IMR-90 (cell line): ENCODE data around the gene BCL6. TPM values are rescaled to one million over a fixed set of nuclear protein-coding genes. Genes with fewer than 3 reads are reported as not detected.

ENCODE experiments used
- ATAC-seq: fragments of 200-7000 bp; cut with Tn5 transposase; 2 replicates; pipeline ENCODE4 v1.9.1; 2020; ENCODE audit warnings: low read depth, mild to moderate bottlenecking, moderate library complexity
- BruUV-seq: library from RNA; stranded (reverse); fragments of 400-500 nt; replicated peaks from 2 replicates; lab custom pipeline; 2021; lab: Mats Ljungman, UMichigan
- CTCF ChIA-PET: fragments of 300-600 bp; formaldehyde crosslinking; extraction: SDS; loops from one replicate; lab custom pipeline; 2021; ENCODE audit warnings: antibody characterized with exemption; lab: Yijun Ruan, JAX
- POLR2A ChIA-PET: fragments of 300-600 bp; sonication (Branson Sonifier 250); formaldehyde crosslinking; loops from one replicate; lab custom pipeline; 2022; ENCODE audit warnings: antibody characterized with exemption; ENCODE audit not compliant: unreplicated experiment; lab: Charles Lee
- DNase-seq: peaks from one replicate; pipeline ENCODE4 v3.0.0; 2013
- H2AFZ ChIP-seq: replicated peaks from 2 replicates; pipeline ENCODE3; 2013; ENCODE audit warnings: low read length, mild to moderate bottlenecking; ENCODE audit not compliant: poor library complexity
- H2AK5ac ChIP-seq: 2 replicates; pipeline ENCODE4 v1.6.1; 2013; ENCODE audit warnings: low read depth, low read length, inconsistent platforms
- H2AK9ac ChIP-seq: replicated peaks from 2 replicates; pipeline ENCODE3; 2013; ENCODE audit warnings: mild to moderate bottlenecking, low read depth, low read length, moderate library complexity; ENCODE audit not compliant: poor library complexity
- H2BK120ac ChIP-seq: 2 replicates; pipeline ENCODE4 v1.6.1; 2013; ENCODE audit warnings: low read depth, low read length, inconsistent platforms
- H2BK15ac ChIP-seq: 3 replicates; pipeline ENCODE4 v1.6.1; 2013; ENCODE audit warnings: low read depth, low read length, inconsistent platforms
- H2BK20ac ChIP-seq: 2 replicates; pipeline ENCODE4 v1.6.1; 2013; ENCODE audit warnings: low read depth, mild to moderate bottlenecking, inconsistent platforms, low read length, moderate library complexity
- H2BK5ac ChIP-seq: 2 replicates; pipeline ENCODE4 v1.6.1; 2013; ENCODE audit warnings: mild to moderate bottlenecking, low read depth, low read length, inconsistent platforms; ENCODE audit not compliant: poor library complexity, severe bottlenecking
- H3K14ac ChIP-seq: replicated peaks from 2 replicates; pipeline ENCODE4 v1.6.1; 2013; ENCODE audit warnings: low read depth, low read length, inconsistent platforms
- H3K18ac ChIP-seq: 2 replicates; pipeline ENCODE4 v1.6.1; 2013; ENCODE audit warnings: low read depth, low read length, control low read depth
- H3K23ac ChIP-seq: 2 replicates; pipeline ENCODE4 v1.6.1; 2013; ENCODE audit warnings: low read depth, low read length, inconsistent platforms
- H3K27ac ChIP-seq: 2 replicates; pipeline ENCODE4 v1.5.1; 2013; ENCODE audit warnings: mild to moderate bottlenecking, control low read depth, low read length; ENCODE audit not compliant: insufficient read depth
- H3K27me3 ChIP-seq: 2 replicates; pipeline ENCODE4 v1.6.1; 2013; ENCODE audit warnings: low read length; ENCODE audit not compliant: control insufficient read depth, insufficient read depth
- H3K36me3 ChIP-seq: 2 replicates; pipeline ENCODE4 v1.6.1; 2013; ENCODE audit warnings: low read length, mixed read lengths; ENCODE audit not compliant: control insufficient read depth, insufficient read depth
- H3K4ac ChIP-seq: 2 replicates; pipeline ENCODE4 v1.6.1; 2013; ENCODE audit warnings: low read depth, low read length, inconsistent platforms
- H3K4me1 ChIP-seq: 2 replicates; pipeline ENCODE4 v1.6.1; 2013; ENCODE audit warnings: low read length, mixed read lengths; ENCODE audit not compliant: control insufficient read depth, insufficient read depth
- H3K4me2 ChIP-seq: 2 replicates; pipeline ENCODE4 v1.6.1; 2013; ENCODE audit warnings: low read depth, mild to moderate bottlenecking, control low read depth, low read length, moderate library complexity
- H3K4me3 ChIP-seq: 2 replicates; pipeline ENCODE4 v1.5.1; 2013; ENCODE audit warnings: low read depth, mild to moderate bottlenecking, control low read depth, low read length, moderate library complexity; ENCODE audit not compliant: insufficient read depth
- H3K56ac ChIP-seq: 2 replicates; pipeline ENCODE4 v1.6.1; 2013; ENCODE audit warnings: low read length, inconsistent platforms; ENCODE audit not compliant: insufficient read depth; ENCODE audit errors: extremely low read depth
- H3K79me1 ChIP-seq, 2 experiments: 2 replicates each; pipeline ENCODE4 v1.6.1; 2013; ENCODE audit warnings: low read length in 2 of 2, inconsistent platforms in 1 of 2, low read depth in 1 of 2
- H3K9ac ChIP-seq: 2 replicates; pipeline ENCODE4 v1.6.1; 2013; ENCODE audit warnings: low read depth, low read length, control low read depth
- H3K9me1 ChIP-seq: 2 replicates; pipeline ENCODE4 v1.6.1; 2013; ENCODE audit warnings: low read length, inconsistent platforms; ENCODE audit not compliant: insufficient read depth
- H3K9me3 ChIP-seq: 2 replicates; pipeline ENCODE4 v1.6.1; 2013; ENCODE audit warnings: low read length; ENCODE audit not compliant: control insufficient read depth, insufficient read depth
- H4K20me1 ChIP-seq: 2 replicates; pipeline ENCODE4 v1.6.1; 2013; ENCODE audit warnings: low read length, inconsistent platforms; ENCODE audit not compliant: insufficient read depth
- H4K5ac ChIP-seq: 2 replicates; pipeline ENCODE4 v1.6.1; 2013; ENCODE audit warnings: mild to moderate bottlenecking, low read depth, low read length, control low read depth
- H4K8ac ChIP-seq, 2 experiments: 2 replicates each; pipeline ENCODE4 v1.6.1; 2013; ENCODE audit warnings: low read depth in 2 of 2, low read length in 2 of 2, control low read depth in 1 of 2, inconsistent platforms in 1 of 2
- H4K91ac ChIP-seq: 2 replicates; pipeline ENCODE4 v1.6.1; 2013; ENCODE audit warnings: low read depth, low read length, inconsistent platforms; ENCODE audit not compliant: insufficient read depth
- MXI1 ChIP-seq: IDR thresholded peaks from 2 replicates; pipeline ENCODE4 v1.6.1; 2012; ENCODE audit warnings: low read depth, mild to moderate bottlenecking, low read length, moderate library complexity, borderline replicate concordance
- NFE2L2 ChIP-seq: fragments of 150-350 bp; IDR thresholded peaks from 2 replicates; pipeline ENCODE4 v1.6.1; 2016; ENCODE audit warnings: low read depth, mild to moderate bottlenecking, low read length
- SMC3 ChIP-seq: fragments of 150-350 bp; IDR thresholded peaks from 2 replicates; pipeline ENCODE4 v1.6.1; 2016; ENCODE audit warnings: low read depth, mild to moderate bottlenecking, antibody characterized with exemption, low read length, moderate library complexity
- WGBS, 2 experiments: methylation state at CpG; one replicate each; pipeline versions ENCODE4 v1.1.5 to v1.1.7; 2013; ENCODE audit warnings: missing lambda C conversion rate in 2 of 2; ENCODE audit not compliant: insufficient read length in 1 of 2; ENCODE audit errors: extremely low coverage in 2 of 2; 5-methylcytosine and 5-hydroxymethylcytosine counted together
- dilution Hi-C: fragments of 300-500 bp; cut with HindIII; formaldehyde crosslinking; loops from one replicate; pipeline ENCODE4 v1.14.3; 2018; ENCODE audit warnings: low sequenced_read_pairs; ENCODE audit not compliant: unreplicated experiment
- in situ Hi-C: fragments of 300-500 bp; cut with MboI; formaldehyde crosslinking; loops from 3 replicates; pipeline ENCODE4 v1.14.3; 2019; ENCODE audit warnings: low sequenced_read_pairs, inconsistent platforms, mixed read lengths
- intact Hi-C: fragments of 100-400 bp; cut with micrococcal nuclease; formaldehyde crosslinking; loops from 2 replicates; pipeline ENCODE4 v1.10.0; 2022
- polyA plus RNA-seq, 3 experiments: library from polyadenylated mRNA; depleted of rRNA; stranded (reverse); fragments of >200 nt; gene quantifications; 2 replicates each; pipeline ENCODE4 v1.2.3, GENCODE V29; 2012; ENCODE audit warnings: low replicate concordance in 1 of 3
- total RNA-seq: library from RNA; depleted of rRNA; stranded (reverse); fragments of >200 nt; gene quantifications from 2 replicates; pipeline ENCODE4 v1.2.3, GENCODE V29; 2012
- TF ChIP-seq, protein P1 (sequence below): conservative IDR thresholded peaks from 2 replicates; pipeline ENCODE4 v1.5.1; 2012; ENCODE audit warnings: mild to moderate bottlenecking, low read depth, low read length, improper control_type of control experiment

BCL6 gene
- total and polyA plus RNA-seq, 2 of the 4 experiments (the other 2 are of a cell fraction): 19.7 to 22.6 TPM

GRCh38 chr3:187706971-187707370 lies 38.3 kb downstream of the BCL6 start:
- H3K4me3 ChIP-seq: no peak overlapping the region
- no peak overlapping the region for H3K4ac ChIP-seq
- H3K14ac ChIP-seq: no peak overlapping the region
- in situ Hi-C loops (loop anchor here (25.0 kb wide), 1 partner anchor 1530 kb away; no protein-coding TSS in a partner anchor), dilution Hi-C loops (no loop called here), intact Hi-C loops (loop anchor here (10.0 kb wide), 1 partner anchor 862 kb away; the partner anchor contains the start of gene ADIPOQ)
- no peak overlapping the region for H4K5ac ChIP-seq
- H3K27ac ChIP-seq: no peak overlapping the region
- H3K27me3 ChIP-seq: peaks cover 12% of the 10 kb centered on the region
- H3K4me2 ChIP-seq: no peak overlapping the region
- no peak overlapping the region for H2BK15ac ChIP-seq
- H2BK20ac ChIP-seq: no peak overlapping the region
- BruUV-seq: no TSS peak
- H3K36me3 ChIP-seq: no peaks in the 10 kb centered on the region
- H3K56ac ChIP-seq: no peak overlapping the region
- ATAC-seq: no peak
- H2AFZ ChIP-seq: no peak overlapping the region
- H2AK9ac ChIP-seq: no peak overlapping the region
- H3K79me1 ChIP-seq: no peaks in the 10 kb centered on the region
- H4K8ac ChIP-seq: no peak overlapping the region
- H4K91ac ChIP-seq: no peak overlapping the region
- peaks cover 3% of the 10 kb centered on the region; the same call in 1 of the 2 replicates for H3K4me1 ChIP-seq
- no peak overlapping the region for H2AK5ac ChIP-seq
- no peaks in the 10 kb centered on the region for H3K9me1 ChIP-seq
- DNase-seq: no peak
- H3K23ac ChIP-seq: no peak overlapping the region
- ChIA-PET CTCF (interaction anchor here (1.7 kb wide), 1 partner anchor 388 kb away, joined by 4 read pairs; no protein-coding TSS in a partner anchor), POLR2A (no interaction called here)
- no peak overlapping the region for H2BK5ac ChIP-seq
- H3K9ac ChIP-seq: no peak overlapping the region
- H2BK120ac ChIP-seq: no peak overlapping the region
- H3K18ac ChIP-seq: no peak overlapping the region
- no peaks in the 10 kb centered on the region for H4K20me1 ChIP-seq
- WGBS, 2 experiments: 88% methylated on average over 2 of the region's 2 CpGs; no CpG with 5 or more reads in 1 of the 2 experiments
- TF ChIP-seq, protein P1, sequence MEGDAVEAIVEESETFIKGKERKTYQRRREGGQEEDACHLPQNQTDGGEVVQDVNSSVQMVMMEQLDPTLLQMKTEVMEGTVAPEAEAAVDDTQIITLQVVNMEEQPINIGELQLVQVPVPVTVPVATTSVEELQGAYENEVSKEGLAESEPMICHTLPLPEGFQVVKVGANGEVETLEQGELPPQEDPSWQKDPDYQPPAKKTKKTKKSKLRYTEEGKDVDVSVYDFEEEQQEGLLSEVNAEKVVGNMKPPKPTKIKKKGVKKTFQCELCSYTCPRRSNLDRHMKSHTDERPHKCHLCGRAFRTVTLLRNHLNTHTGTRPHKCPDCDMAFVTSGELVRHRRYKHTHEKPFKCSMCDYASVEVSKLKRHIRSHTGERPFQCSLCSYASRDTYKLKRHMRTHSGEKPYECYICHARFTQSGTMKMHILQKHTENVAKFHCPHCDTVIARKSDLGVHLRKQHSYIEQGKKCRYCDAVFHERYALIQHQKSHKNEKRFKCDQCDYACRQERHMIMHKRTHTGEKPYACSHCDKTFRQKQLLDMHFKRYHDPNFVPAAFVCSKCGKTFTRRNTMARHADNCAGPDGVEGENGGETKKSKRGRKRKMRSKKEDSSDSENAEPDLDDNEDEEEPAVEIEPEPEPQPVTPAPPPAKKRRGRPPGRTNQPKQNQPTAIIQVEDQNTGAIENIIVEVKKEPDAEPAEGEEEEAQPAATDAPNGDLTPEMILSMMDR: no peak
- no peak for TF ChIP-seq SMC3
- no peak for TF ChIP-seq NFE2L2
- no peak for TF ChIP-seq MXI1
- no peaks in the 10 kb centered on the region for H3K9me3 ChIP-seq
